Measurements from ENCODE around the gene PRR23E. TPM values are rescaled to one million over a fixed set of nuclear protein-coding genes. Genes with fewer than 3 reads are reported as not detected.
A peak's percentile ranks its signal among the peaks of the same experiment; 100 is the strongest.

PRR23E gene
- total RNA-seq, 1 experiment from 2014 or later, result not detected

GRCh38 chr3:127222664-127223063, 29.7 kb downstream of the PRR23E start:
- Histone ChIP-seq H3K36me3 (ENCODE audit: low read depth, low read length) (no peaks in the 10 kb centered on the region), H3K4me1 (ENCODE audit: insufficient read depth, low read length) (peaks cover 15% of the 10 kb centered on the region), H3K4me3 (ENCODE audit: low read length) (no peak overlapping the region), H3K79me2 (ENCODE audit: low read length) (no peaks in the 10 kb centered on the region), H3K9ac (ENCODE audit: low read length) (no peak overlapping the region), H3K27me3 (ENCODE audit: low read length) (no peaks in the 10 kb centered on the region), H3K9me3 (ENCODE audit: low read length) (no peaks in the 10 kb centered on the region), H3F3A (ENCODE audit: low read length, unreplicated experiment) (no peaks in the 10 kb centered on the region), H4K20me1 (ENCODE audit: low read length) (no peaks in the 10 kb centered on the region), H2AFZ (ENCODE audit: low read length) (no peak overlapping the region), H3K27ac (ENCODE audit: low read length) (no peak overlapping the region), H3K4me2 (ENCODE audit: low read length) (no peak overlapping the region), H3K9me2 (replicated peaks; ENCODE audit: low read length) (no peaks in the 10 kb centered on the region)
- no TSS peak for BruUV-seq (replicated peaks)
- POLR2A ChIA-PET (ENCODE audit: unreplicated experiment), result no interaction called here
- intact Hi-C loops (cut with micrococcal nuclease), result no loop called here
- CTCF ChIA-PET, result no interaction called here
- ATAC-seq (no peak), DNase-seq (no peak)
- TF ChIP-seq CTCF (conservative IDR thresholded peaks at IDR 0.05; ENCODE audit: low read depth, low read length), result no peak
- TF ChIP-seq EZH2phosphoT487 (IDR thresholded peaks at IDR 0.05; ENCODE audit: borderline replicate concordance, low read length), result no peak
- no peak for TF ChIP-seq EZH2 (IDR thresholded peaks at IDR 0.05; ENCODE audit: low read length, unreplicated experiment)

- no peaks in the 10 kb centered on the region for H3F3A ChIP-seq (ENCODE audit: low read length, unreplicated experiment)
- POLR2A ChIA-PET (ENCODE audit: unreplicated experiment), result no interaction called here
- intact Hi-C loops (cut with micrococcal nuclease), result no loop called here
- no peak overlapping the region for H3K9ac ChIP-seq (ENCODE audit: low read length)
- TF ChIP-seq CTCF (conservative IDR thresholded peaks at IDR 0.05; ENCODE audit: low read depth, low read length), result no peak
- no peak for TF ChIP-seq EZH2 (IDR thresholded peaks at IDR 0.05; ENCODE audit: low read length, unreplicated experiment)
- no peak for TF ChIP-seq EZH2phosphoT487 (IDR thresholded peaks at IDR 0.05; ENCODE audit: borderline replicate concordance, low read length)
- H4K20me1 ChIP-seq (ENCODE audit: low read length), result no peaks in the 10 kb centered on the region
- no peak for ATAC-seq
- no peaks in the 10 kb centered on the region for H3K27me3 ChIP-seq (ENCODE audit: low read length)
- no peaks in the 10 kb centered on the region for H3K36me3 ChIP-seq (ENCODE audit: low read depth, low read length)
- H3K9me2 ChIP-seq (replicated peaks; ENCODE audit: low read length), result no peaks in the 10 kb centered on the region
- no peak overlapping the region for H3K4me2 ChIP-seq (ENCODE audit: low read length)
- H3K27ac ChIP-seq (ENCODE audit: low read length), result no peak overlapping the region
- H3K4me1 ChIP-seq (ENCODE audit: insufficient read depth, low read length), result peaks cover 9% of the 10 kb centered on the region
- CTCF ChIA-PET, result no interaction called here
- DNase-seq, result no peak
- BruUV-seq (replicated peaks), result no TSS peak
- H2AFZ ChIP-seq (ENCODE audit: low read length), result no peak overlapping the region
- H3K9me3 ChIP-seq (ENCODE audit: low read length), result no peaks in the 10 kb centered on the region
- H3K79me2 ChIP-seq (ENCODE audit: low read length), result no peaks in the 10 kb centered on the region
- no peak overlapping the region for H3K4me3 ChIP-seq (ENCODE audit: low read length)
Measured at GRCh38 chr3:127224118-127224517, 31.2 kb downstream of the PRR23E start.

- Histone ChIP-seq H3K9me3 (ENCODE audit: low read length) (no peaks in the 10 kb centered on the region), H3K9ac (ENCODE audit: low read length) (no peak overlapping the region), H3K27ac (ENCODE audit: low read length) (no peak overlapping the region), H2AFZ (ENCODE audit: low read length) (no peak overlapping the region), H3F3A (ENCODE audit: low read length, unreplicated experiment) (no peaks in the 10 kb centered on the region), H4K20me1 (ENCODE audit: low read length) (no peaks in the 10 kb centered on the region), H3K79me2 (ENCODE audit: low read length) (no peaks in the 10 kb centered on the region), H3K4me3 (ENCODE audit: low read length) (no peak overlapping the region), H3K9me2 (replicated peaks; ENCODE audit: low read length) (no peaks in the 10 kb centered on the region), H3K27me3 (ENCODE audit: low read length) (no peaks in the 10 kb centered on the region), H3K4me2 (ENCODE audit: low read length) (0 out of 2 replicates have a peak overlapping the region, but pooled peaks have one; percentile 26), H3K4me1 (ENCODE audit: insufficient read depth, low read length) (no peaks in the 10 kb centered on the region; the same call in 1 of the 2 replicates), H3K36me3 (ENCODE audit: low read depth, low read length) (no peaks in the 10 kb centered on the region)
- ATAC-seq (no peak), DNase-seq (peak; percentile 15)
- no peak for TF ChIP-seq EZH2 (IDR thresholded peaks at IDR 0.05; ENCODE audit: low read length, unreplicated experiment)
- TF ChIP-seq EZH2phosphoT487 (IDR thresholded peaks at IDR 0.05; ENCODE audit: borderline replicate concordance, low read length), result no peak
- TF ChIP-seq CTCF (conservative IDR thresholded peaks at IDR 0.05; ENCODE audit: low read depth, low read length), result no peak
- ChIA-PET CTCF (no interaction called here), POLR2A (ENCODE audit: unreplicated experiment) (no interaction called here)
- intact Hi-C loops (cut with micrococcal nuclease), result no loop called here
- BruUV-seq (replicated peaks), result no TSS peak
Measured at GRCh38 chr3:127226457-127226856, 33.5 kb downstream of the PRR23E start.

All from PC-3 (cell line).